ENCODE measurements around the gene CIB2. TPM values are rescaled to one million over a fixed set of nuclear protein-coding genes. Genes with fewer than 3 reads are reported as not detected.

Gene CIB2
- total RNA-seq, 1 donor from 2014 or later: 16.4 TPM

- H3K27ac Mint-ChIP-seq (ENCODE audit: unreplicated experiment): no peak within 1 kb of the TSS
- no peak for TF ChIP-seq CTCF (IDR thresholded peaks at IDR 0.05; ENCODE audit: unreplicated experiment)
- H3K9me3 Mint-ChIP-seq (ENCODE audit: unreplicated experiment): no peaks in the 10 kb centered on the region
- peaks cover 4% of the 10 kb centered on the region for H3K27me3 Mint-ChIP-seq (ENCODE audit: unreplicated experiment)
- peak within 1 kb of the TSS; percentile 96 for H3K4me3 Mint-ChIP-seq (ENCODE audit: unreplicated experiment)
- peak; percentile 67 for DNase-seq (ENCODE audit: low spot score)
- peaks cover 21% of the 10 kb centered on the region for H3K4me1 Mint-ChIP-seq (ENCODE audit: unreplicated experiment)
- peaks cover 4% of the 10 kb centered on the region for H3K36me3 Mint-ChIP-seq (ENCODE audit: low read depth, unreplicated experiment)
Observed at GRCh38 chr15:78077053-78077870, 54.0 kb downstream of the CIB2 start, which contains the start of gene TBC1D2B. Gene TBC1D2B, minus strand, starts transcription at chr15:78077711. Its CDS starts 59 bp downstream, at chr15:78077652.

- H3K36me3 Mint-ChIP-seq (ENCODE audit: low read depth, unreplicated experiment): peaks cover 4% of the 10 kb centered on the region
- H3K27me3 Mint-ChIP-seq (ENCODE audit: unreplicated experiment): peaks cover 5% of the 10 kb centered on the region
- H3K4me3 Mint-ChIP-seq (ENCODE audit: unreplicated experiment): peak overlapping the region; percentile 96
- TF ChIP-seq CTCF (IDR thresholded peaks at IDR 0.05; ENCODE audit: unreplicated experiment): no peak
- DNase-seq (ENCODE audit: low spot score): no peak
- H3K27ac Mint-ChIP-seq (ENCODE audit: unreplicated experiment): no peak overlapping the region
- no peaks in the 10 kb centered on the region for H3K9me3 Mint-ChIP-seq (ENCODE audit: unreplicated experiment)
- H3K4me1 Mint-ChIP-seq (ENCODE audit: unreplicated experiment): peaks cover 24% of the 10 kb centered on the region
Observed at GRCh38 chr15:78076231-78077052, 54.8 kb downstream of the CIB2 start.

GRCh38 chr15:78075490-78076230, 55.6 kb downstream of the CIB2 start:
- DNase-seq (ENCODE audit: low spot score): peak; percentile 26
- Mint-ChIP-seq H3K4me1 (ENCODE audit: unreplicated experiment) (peaks cover 24% of the 10 kb centered on the region), H3K27me3 (ENCODE audit: unreplicated experiment) (peaks cover 3% of the 10 kb centered on the region), H3K9me3 (ENCODE audit: unreplicated experiment) (no peaks in the 10 kb centered on the region), H3K4me3 (ENCODE audit: unreplicated experiment) (peak overlapping the region; percentile 38), H3K27ac (ENCODE audit: unreplicated experiment) (no peak overlapping the region), H3K36me3 (ENCODE audit: low read depth, unreplicated experiment) (peaks cover 4% of the 10 kb centered on the region)
- TF ChIP-seq CTCF (IDR thresholded peaks at IDR 0.05; ENCODE audit: unreplicated experiment): no peak

- no peak for DNase-seq (ENCODE audit: low spot score)
- Mint-ChIP-seq H3K27me3 (ENCODE audit: unreplicated experiment) (peaks cover 3% of the 10 kb centered on the region), H3K4me1 (ENCODE audit: unreplicated experiment) (peaks cover 47% of the 10 kb centered on the region), H3K4me3 (ENCODE audit: unreplicated experiment) (no peak overlapping the region), H3K9me3 (ENCODE audit: unreplicated experiment) (no peaks in the 10 kb centered on the region), H3K36me3 (ENCODE audit: low read depth, unreplicated experiment) (peaks cover 4% of the 10 kb centered on the region), H3K27ac (ENCODE audit: unreplicated experiment) (no peak overlapping the region)
- no peak for TF ChIP-seq CTCF (IDR thresholded peaks at IDR 0.05; ENCODE audit: unreplicated experiment)
Observed at GRCh38 chr15:78073046-78073787, 58.0 kb downstream of the CIB2 start.
